ENCODE data around the gene SMC6.

- TF ChIP-seq YY1 (IDR thresholded peaks at IDR 0.05; ENCODE audit: insufficient read depth, insufficient read length) (no peak), SUZ12 (IDR thresholded peaks at IDR 0.05; ENCODE audit: extremely low read depth, insufficient read depth, insufficient read length) (no peak)
Observed at GRCh38 chr2:17634997-17635396, 118.6 kb downstream of the SMC6 start.
